ENCODE data around the gene MED27. TPM values are rescaled to one million over a fixed set of nuclear protein-coding genes. Genes with fewer than 3 reads are reported as not detected.

Gene MED27
- total and polyA plus RNA-seq, 2 of the 4 experiments (the other 2 are of a cell fraction), result 50.2 to 63.4 TPM

- peak overlapping the region; percentile 7; the same call in 1 of the 2 replicates for H3K23ac ChIP-seq (ENCODE audit: low read depth, low read length)
- H2BK15ac ChIP-seq (ENCODE audit: low read depth, low read length), result peak overlapping the region; percentile 15; the same call in 1 of the 3 replicates
- peak overlapping the region; percentile 5 to 7; a peak in 2 of 4 replicates for H4K8ac ChIP-seq (ENCODE audit: low read depth in 2 of 2, low read length in 2 of 2)
- no peak overlapping the region for H2AFZ ChIP-seq (replicated peaks; ENCODE audit: low read length, poor library complexity)
- H3K9ac ChIP-seq (ENCODE audit: low read depth, low read length), result no peak overlapping the region
- peaks cover 25% of the 10 kb centered on the region for H3K9me1 ChIP-seq (ENCODE audit: insufficient read depth, low read length)
- H2AK5ac ChIP-seq (ENCODE audit: low read depth, low read length), result peak overlapping the region; percentile 63; the same call in 1 of the 2 replicates
- peak overlapping the region; percentile 30 for H2BK120ac ChIP-seq (ENCODE audit: low read depth, low read length)
- dilution Hi-C loops (cut with HindIII; ENCODE audit: low sequenced_read_pairs, unreplicated experiment), result no loop called here
- ChIA-PET CTCF (no interaction called here), POLR2A (ENCODE audit: unreplicated experiment) (no interaction called here)
- intact Hi-C loops (cut with micrococcal nuclease), result no loop called here
- in situ Hi-C loops (cut with MboI; ENCODE audit: low sequenced_read_pairs), result no loop called here
- peak overlapping the region; percentile 35 for H4K91ac ChIP-seq (ENCODE audit: insufficient read depth, low read depth, low read length)
- H3K79me1 ChIP-seq (ENCODE audit: low read depth in 1 of 2, low read length in 2 of 2), result peaks cover 23 to 63% of the 10 kb centered on the region in 2 experiments
- no peak overlapping the region for H3K4me3 ChIP-seq (ENCODE audit: insufficient read depth, low read depth, low read length)
- peak overlapping the region; percentile 47 for H3K4me2 ChIP-seq (ENCODE audit: low read depth, low read length)
- peak overlapping the region; percentile 22 for H2AK9ac ChIP-seq (replicated peaks; ENCODE audit: low read depth, low read length, poor library complexity)
- WGBS, 2 experiments (ENCODE audit: extremely low coverage in 2 of 2, insufficient read length in 1 of 2), result 86% methylated on average over 4 of the region's 12 CpGs; no CpG with 5 or more reads in 1 of the 2 experiments
- BruUV-seq (replicated peaks), result no TSS peak
- no peak overlapping the region for H3K18ac ChIP-seq (ENCODE audit: low read depth, low read length)
- no peaks in the 10 kb centered on the region for H3K27me3 ChIP-seq (ENCODE audit: control insufficient read depth, insufficient read depth, low read length)
- peak overlapping the region; percentile 76 for H2BK20ac ChIP-seq (ENCODE audit: low read depth, low read length)
- no peak for ATAC-seq (ENCODE audit: low read depth)
- no peak overlapping the region for H4K5ac ChIP-seq (ENCODE audit: low read depth, low read length)
- no peak for DNase-seq
- peaks cover 12% of the 10 kb centered on the region for H3K4me1 ChIP-seq (ENCODE audit: control insufficient read depth, insufficient read depth, low read length)
- no peak overlapping the region for H3K56ac ChIP-seq (ENCODE audit: extremely low read depth, insufficient read depth, low read length)
- TF ChIP-seq CHD1 (IDR thresholded peaks at IDR 0.05; ENCODE audit: low read depth, low read length) (no peak), SMC3 (IDR thresholded peaks at IDR 0.05; ENCODE audit: low read depth, low read length) (no peak), ELK1 (IDR thresholded peaks at IDR 0.05; ENCODE audit: borderline replicate concordance, low read depth, low read length) (no peak), USF2 (IDR thresholded peaks at IDR 0.05; ENCODE audit: low read depth, low read length) (no peak), FOS (IDR thresholded peaks at IDR 0.05; ENCODE audit: low read depth, low read length) (no peak), RCOR1 (IDR thresholded peaks at IDR 0.05; ENCODE audit: insufficient replicate concordance, low read length) (no peak), MXI1 (IDR thresholded peaks at IDR 0.05; ENCODE audit: borderline replicate concordance, low read depth, low read length) (no peak), RFX5 (IDR thresholded peaks at IDR 0.05; ENCODE audit: low read depth, low read length) (no peak), MAFK (IDR thresholded peaks at IDR 0.05; ENCODE audit: low read depth, low read length) (no peak), NFE2L2 (IDR thresholded peaks at IDR 0.05; ENCODE audit: low read depth, low read length) (no peak), POLR2A (IDR thresholded peaks at IDR 0.05; ENCODE audit: low read depth, low read length) (no peak), CEBPB (IDR thresholded peaks at IDR 0.05; ENCODE audit: low read depth, low read length) (no peak), RAD21 (IDR thresholded peaks at IDR 0.05; ENCODE audit: low read length) (no peak)
- TF ChIP-seq, protein P1, sequence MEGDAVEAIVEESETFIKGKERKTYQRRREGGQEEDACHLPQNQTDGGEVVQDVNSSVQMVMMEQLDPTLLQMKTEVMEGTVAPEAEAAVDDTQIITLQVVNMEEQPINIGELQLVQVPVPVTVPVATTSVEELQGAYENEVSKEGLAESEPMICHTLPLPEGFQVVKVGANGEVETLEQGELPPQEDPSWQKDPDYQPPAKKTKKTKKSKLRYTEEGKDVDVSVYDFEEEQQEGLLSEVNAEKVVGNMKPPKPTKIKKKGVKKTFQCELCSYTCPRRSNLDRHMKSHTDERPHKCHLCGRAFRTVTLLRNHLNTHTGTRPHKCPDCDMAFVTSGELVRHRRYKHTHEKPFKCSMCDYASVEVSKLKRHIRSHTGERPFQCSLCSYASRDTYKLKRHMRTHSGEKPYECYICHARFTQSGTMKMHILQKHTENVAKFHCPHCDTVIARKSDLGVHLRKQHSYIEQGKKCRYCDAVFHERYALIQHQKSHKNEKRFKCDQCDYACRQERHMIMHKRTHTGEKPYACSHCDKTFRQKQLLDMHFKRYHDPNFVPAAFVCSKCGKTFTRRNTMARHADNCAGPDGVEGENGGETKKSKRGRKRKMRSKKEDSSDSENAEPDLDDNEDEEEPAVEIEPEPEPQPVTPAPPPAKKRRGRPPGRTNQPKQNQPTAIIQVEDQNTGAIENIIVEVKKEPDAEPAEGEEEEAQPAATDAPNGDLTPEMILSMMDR (conservative IDR thresholded peaks at IDR 0.05; ENCODE audit: low read depth, low read length), result no peak
- H3K27ac ChIP-seq (ENCODE audit: insufficient read depth, low read length), result peak overlapping the region; percentile 14; the same call in 1 of the 2 replicates
- no peaks in the 10 kb centered on the region for H3K9me3 ChIP-seq (ENCODE audit: control insufficient read depth, insufficient read depth, low read length)
- peaks cover 3% of the 10 kb centered on the region; the same call in 1 of the 2 replicates for H3K36me3 ChIP-seq (ENCODE audit: control insufficient read depth, insufficient read depth, low read length)
- H3K14ac ChIP-seq (replicated peaks; ENCODE audit: low read depth, low read length), result peak overlapping the region; percentile 35; the same call in 1 of the 2 replicates
- H3K4ac ChIP-seq (ENCODE audit: low read depth, low read length), result peak overlapping the region; percentile 72
- peak overlapping the region; percentile 21 for H2BK5ac ChIP-seq (ENCODE audit: low read depth, low read length, poor library complexity, severe bottlenecking)
- H4K20me1 ChIP-seq (ENCODE audit: insufficient read depth, low read length), result 0 out of 2 replicates have a peak, but pooled peaks cover 9% of the 10 kb centered on the region
These were observed 70.5 kb downstream of the MED27 start for GRCh38 chr9:132008855-132009812.
